DOHH2 (cell line): ENCODE data around the gene BCL3.

ENCODE experiments used
- H3F3A ChIP-seq: fragments of 200-600 bp; sonication (generic), shearing (Covaris generic); 2 replicates; pipeline ENCODE4 v1.6.0; 2016; ENCODE audit warnings: antibody characterized with exemption, mild to moderate bottlenecking; ENCODE audit not compliant: control insufficient read depth, insufficient read depth
- H3K27ac ChIP-seq: fragments of 200-600 bp; sonication (generic); 2 replicates; pipeline ENCODE4 v1.5.1; 2014; ENCODE audit warnings: low read depth, mild to moderate bottlenecking, low read length, moderate library complexity
- H3K27me3 ChIP-seq: fragments of 200-600 bp; sonication (generic); 2 replicates; pipeline ENCODE4 v1.6.1; 2014; ENCODE audit warnings: mild to moderate bottlenecking, low read length, mixed read lengths; ENCODE audit not compliant: control insufficient read depth
- H3K36me3 ChIP-seq: fragments of 200-600 bp; sonication (generic); 2 replicates; pipeline ENCODE4 v1.6.1; 2014; ENCODE audit warnings: mild to moderate bottlenecking, low read length, moderate library complexity, mixed read lengths; ENCODE audit not compliant: control insufficient read depth
- H3K4me1 ChIP-seq: fragments of 200-600 bp; sonication (generic); 2 replicates; pipeline ENCODE4 v1.6.1; 2014; ENCODE audit warnings: mild to moderate bottlenecking, low read length, mixed read lengths; ENCODE audit not compliant: control insufficient read depth
- H3K4me2 ChIP-seq: fragments of 200-600 bp; sonication (generic); 2 replicates; pipeline ENCODE4 v1.6.0; 2014; ENCODE audit warnings: mild to moderate bottlenecking, low read length, moderate library complexity
- H3K4me3 ChIP-seq: fragments of 200-600 bp; sonication (generic); 2 replicates; pipeline ENCODE4 v1.5.1; 2014; ENCODE audit warnings: mild to moderate bottlenecking, low read length, mixed read lengths
- H3K79me2 ChIP-seq: fragments of 200-600 bp; sonication (generic); 2 replicates; pipeline ENCODE4 v1.6.1; 2014; ENCODE audit warnings: mild to moderate bottlenecking, low read length, mixed read lengths; ENCODE audit not compliant: control insufficient read depth
- H3K9me2 ChIP-seq: fragments of 200-600 bp; sonication (generic); replicated peaks from 2 replicates; pipeline ENCODE4 v1.6.1; 2014; ENCODE audit warnings: mild to moderate bottlenecking, low read length, mixed read lengths; ENCODE audit not compliant: control insufficient read depth
- H3K9me3 ChIP-seq: fragments of 200-600 bp; sonication (generic); 2 replicates; pipeline ENCODE4 v1.6.1; 2014; ENCODE audit warnings: antibody characterized with exemption, low read length, mixed read lengths; ENCODE audit not compliant: control insufficient read depth, insufficient read depth
- H4K20me1 ChIP-seq: fragments of 200-600 bp; sonication (generic); 2 replicates; pipeline ENCODE4 v1.6.0; 2014; ENCODE audit warnings: low read depth, mild to moderate bottlenecking, antibody characterized with exemption, low read length, moderate library complexity; ENCODE audit not compliant: control insufficient read depth, insufficient read depth
- CTCF ChIP-seq: fragments of 200-600 bp; sonication (generic); IDR thresholded peaks from one replicate; pipeline ENCODE4 v1.5.1; 2014; ENCODE audit warnings: antibody characterized with exemption, mild to moderate bottlenecking, low read depth, low read length; ENCODE audit not compliant: poor library complexity, severe bottlenecking
- EZH2phosphoT487 ChIP-seq: fragments of 200-600 bp; sonication (generic); IDR thresholded peaks from 2 replicates; pipeline ENCODE4 v1.6.1; 2017; ENCODE audit warnings: borderline replicate concordance, mild to moderate bottlenecking, antibody characterized with exemption, low read length, moderate library complexity, mixed read lengths

BCL3 gene

GRCh38 chr19:44729516-44730033, 18.9 kb upstream of the BCL3 start:
- Histone ChIP-seq H4K20me1 (no peaks in the 10 kb centered on the region), H3K4me2 (no peak overlapping the region), H3F3A (no peaks in the 10 kb centered on the region), H3K27me3 (peaks cover 10% of the 10 kb centered on the region; the same call in 1 of the 2 replicates), H3K4me1 (peaks cover 14% of the 10 kb centered on the region), H3K9me3 (no peaks in the 10 kb centered on the region), H3K9me2 (no peaks in the 10 kb centered on the region), H3K36me3 (no peaks in the 10 kb centered on the region), H3K27ac (no peak overlapping the region), H3K79me2 (no peaks in the 10 kb centered on the region), H3K4me3 (no peak overlapping the region)
- TF ChIP-seq CTCF (no peak), EZH2phosphoT487 (no peak)

GRCh38 chr19:44731081-44731480, 17.4 kb upstream of the BCL3 start:
- no peaks in the 10 kb centered on the region for H4K20me1 ChIP-seq

GRCh38 chr19:44731622-44732021, 16.9 kb upstream of the BCL3 start:
- no peaks in the 10 kb centered on the region for H3F3A ChIP-seq
- 0 out of 2 replicates have a peak, but pooled peaks cover 3% of the 10 kb centered on the region for H3K27me3 ChIP-seq
- no peaks in the 10 kb centered on the region for H3K9me3 ChIP-seq
- no peak for TF ChIP-seq EZH2phosphoT487
- no peak for TF ChIP-seq CTCF
- H3K4me1 ChIP-seq = peaks cover 12% of the 10 kb centered on the region
- no peaks in the 10 kb centered on the region for H3K79me2 ChIP-seq
- H4K20me1 ChIP-seq = no peaks in the 10 kb centered on the region
- H3K4me3 ChIP-seq = no peak overlapping the region
- no peaks in the 10 kb centered on the region for H3K9me2 ChIP-seq
- H3K4me2 ChIP-seq = no peak overlapping the region
- H3K36me3 ChIP-seq = no peaks in the 10 kb centered on the region
- H3K27ac ChIP-seq = no peak overlapping the region

More at GRCh38 chr19:44731081-44731480, 17.4 kb upstream of the BCL3 start:
- Histone ChIP-seq H3K4me1 (peaks cover 12% of the 10 kb centered on the region), H3K79me2 (no peaks in the 10 kb centered on the region), H3K4me3 (no peak overlapping the region), H3K27ac (no peak overlapping the region), H3K36me3 (no peaks in the 10 kb centered on the region), H3F3A (no peaks in the 10 kb centered on the region), H3K9me2 (no peaks in the 10 kb centered on the region), H3K4me2 (no peak overlapping the region), H3K27me3 (0 out of 2 replicates have a peak, but pooled peaks cover 3% of the 10 kb centered on the region), H3K9me3 (no peaks in the 10 kb centered on the region)
- TF ChIP-seq CTCF (no peak), EZH2phosphoT487 (no peak)
